ENCODE data around the gene MICALL1.
A peak's percentile ranks its signal among the peaks of the same experiment; 100 is the strongest.

MICALL1 gene

DNA sequence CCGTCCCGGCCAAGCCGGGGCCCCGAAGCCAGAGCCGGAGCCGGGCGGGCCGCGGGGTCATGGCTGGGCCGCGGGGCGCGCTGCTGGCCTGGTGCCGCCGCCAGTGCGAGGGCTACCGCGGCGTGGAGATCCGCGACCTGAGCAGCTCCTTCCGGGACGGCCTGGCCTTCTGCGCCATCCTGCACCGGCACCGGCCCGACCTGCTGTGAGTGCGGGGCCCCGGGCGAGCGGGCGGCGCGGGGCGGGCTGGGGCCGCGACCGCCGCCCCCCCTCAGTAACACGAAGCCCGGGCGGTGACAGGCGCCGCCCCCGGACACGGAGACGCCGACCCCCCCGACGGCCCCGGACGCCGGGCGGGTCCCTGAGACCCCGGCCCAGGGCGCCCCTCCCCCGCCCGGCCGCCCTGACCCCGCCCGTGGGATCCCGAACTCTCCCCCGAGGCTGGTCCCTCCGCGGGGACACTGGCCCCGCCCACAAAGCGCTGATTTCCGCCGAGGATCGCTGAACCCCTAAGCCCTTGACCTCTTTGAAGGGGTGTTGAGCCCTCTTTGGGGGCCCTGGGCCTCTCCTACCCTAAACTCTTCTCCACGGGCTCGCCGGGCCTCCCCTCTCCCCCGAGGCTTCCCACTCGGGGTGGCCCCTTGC lies 389 bp downstream of the MICALL1 start:
- DNase-seq = peak; percentile 42 to 56

DNA sequence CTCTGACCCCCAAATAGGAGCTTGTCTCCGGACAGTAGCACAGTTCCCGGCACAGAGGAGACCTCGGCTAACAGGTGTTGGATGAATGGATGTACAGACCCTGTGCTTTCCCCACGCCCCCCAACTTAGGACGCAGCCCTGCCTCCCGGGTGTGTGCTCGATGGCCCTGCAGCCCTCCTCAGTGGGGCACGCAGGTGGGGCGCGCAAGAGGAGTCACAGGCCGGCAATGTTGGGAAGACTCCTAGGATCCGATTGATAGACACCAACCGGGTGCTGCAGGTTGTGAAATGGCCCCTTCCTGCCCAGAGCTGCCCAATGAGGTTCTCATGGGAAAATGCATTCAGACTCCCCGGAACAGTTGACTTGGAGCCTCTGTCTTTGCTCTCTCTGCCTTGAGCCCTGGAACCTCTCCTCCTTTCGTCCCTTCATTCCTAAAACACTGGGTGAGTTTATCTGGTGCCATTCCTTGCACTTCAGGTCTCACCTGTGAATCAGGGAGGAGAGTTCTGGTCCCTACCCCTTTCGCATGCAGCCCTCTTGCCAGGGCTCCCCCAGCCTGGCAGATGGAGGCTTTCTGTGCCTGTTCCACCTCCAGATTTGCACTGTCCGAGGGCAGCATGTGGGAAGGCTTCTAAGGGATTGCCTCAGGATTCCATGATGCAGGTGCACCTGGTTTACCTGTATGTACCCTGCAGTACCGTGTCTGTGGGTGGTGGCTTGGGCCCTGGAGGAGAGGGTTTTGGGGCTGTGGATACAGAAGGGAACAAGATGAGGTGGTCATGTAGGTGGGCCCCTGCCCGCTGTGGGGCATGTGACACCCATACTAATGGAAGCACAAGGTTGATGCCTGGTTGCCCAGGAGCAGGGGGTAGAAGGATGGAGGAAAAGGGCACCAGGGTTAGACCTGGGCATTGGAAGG lies 1.2 kb downstream of the MICALL1 start:
- DNase-seq = no peak

DNA sequence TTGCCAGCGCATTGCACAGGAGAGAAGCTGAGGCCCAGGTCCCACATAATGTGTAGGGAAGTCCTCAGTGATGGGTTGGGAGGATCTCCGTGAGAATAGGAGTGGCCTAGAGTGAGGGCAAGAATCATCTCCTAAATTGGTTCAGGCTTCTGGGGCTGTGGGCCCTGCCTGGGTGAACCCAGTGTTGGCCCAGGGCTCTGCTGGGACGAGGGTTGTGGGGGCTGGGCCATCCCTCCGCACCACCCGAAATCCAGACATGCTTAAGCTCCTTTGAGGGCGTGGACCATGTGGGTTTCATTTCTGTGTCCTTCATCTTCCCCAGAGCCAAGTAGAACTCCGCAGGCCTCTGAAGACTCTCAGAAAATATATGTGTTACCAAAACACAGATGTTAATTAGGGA lies 3.7 kb downstream of the MICALL1 start:
- DNase-seq = no peak

DNA sequence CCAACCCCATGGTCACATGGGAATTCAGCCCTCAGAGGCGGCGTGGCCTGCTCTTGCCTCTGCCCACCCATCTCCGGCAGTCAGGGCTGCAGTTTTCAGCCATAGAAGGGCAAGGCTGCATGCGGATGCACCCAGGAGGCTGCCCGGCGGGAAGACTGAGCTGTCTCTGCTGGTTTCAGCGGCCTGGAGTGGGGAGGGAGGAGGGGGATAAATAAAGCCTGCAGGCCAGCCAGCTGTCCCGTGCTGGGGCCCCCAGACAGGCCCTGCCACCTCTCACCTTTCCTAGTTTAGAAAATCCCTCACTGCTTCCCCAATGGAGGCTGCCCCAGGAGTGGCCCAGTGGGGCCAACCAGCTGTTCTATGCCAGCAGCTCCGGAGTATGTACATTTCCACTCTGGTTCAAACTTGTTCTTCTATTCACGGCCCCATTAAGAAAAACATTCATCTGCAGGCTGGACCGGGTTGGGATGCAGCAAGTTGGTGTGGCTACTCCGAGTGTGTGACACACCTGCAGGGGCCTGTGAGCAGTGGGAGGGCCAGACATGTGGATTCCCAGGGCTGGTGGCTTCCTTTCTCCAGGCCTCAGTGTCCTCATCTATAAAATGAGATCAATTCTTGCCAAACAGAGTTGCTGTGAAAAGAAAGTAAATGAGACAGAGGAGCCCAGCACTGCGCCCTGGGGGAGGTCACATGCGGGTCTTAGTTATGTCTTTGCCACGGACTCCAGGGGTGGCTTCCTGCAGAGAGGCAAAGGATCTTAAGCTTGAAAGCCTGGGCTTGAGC lies 5.0 kb downstream of the MICALL1 start:
- DNase-seq = no peak

DNA sequence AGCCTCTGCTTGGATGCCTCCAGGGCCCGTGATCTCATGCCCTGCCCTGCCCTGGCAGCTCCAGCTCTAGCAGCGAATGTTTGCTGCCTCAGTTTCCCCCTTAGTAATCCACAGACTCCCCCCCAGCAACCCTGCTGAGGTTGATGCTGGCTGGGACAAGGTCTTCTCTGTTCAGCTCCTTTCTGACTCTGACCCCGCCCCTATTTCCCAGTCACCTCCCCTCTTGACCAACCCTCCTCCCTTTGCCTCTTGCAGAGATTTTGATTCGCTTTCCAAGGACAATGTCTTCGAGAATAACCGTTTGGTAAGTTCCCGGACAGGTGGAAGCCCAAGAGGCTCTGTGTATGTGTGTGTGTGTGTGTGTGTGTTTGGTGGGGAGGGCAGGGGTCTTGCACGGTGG lies 5.6 kb downstream of the MICALL1 start:
- DNase-seq = no peak

DNA sequence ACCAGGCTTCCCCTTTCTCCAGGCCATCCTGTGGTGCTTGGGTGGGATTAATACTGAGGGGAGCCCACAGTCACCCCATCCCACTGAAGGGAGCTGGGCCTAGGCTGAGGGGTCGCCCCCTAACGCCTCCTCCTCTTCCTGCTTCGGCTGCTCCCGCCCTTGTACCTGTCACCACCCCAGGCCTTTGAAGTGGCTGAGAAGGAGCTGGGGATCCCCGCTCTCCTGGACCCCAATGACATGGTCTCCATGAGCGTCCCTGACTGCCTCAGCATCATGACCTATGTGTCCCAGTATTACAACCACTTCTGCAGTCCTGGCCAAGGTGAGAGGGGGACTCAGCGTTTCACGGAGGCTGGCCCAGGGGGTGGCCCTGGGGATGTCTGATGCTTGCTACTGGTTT lies 6.1 kb downstream of the MICALL1 start:
- no peak for DNase-seq

DNA sequence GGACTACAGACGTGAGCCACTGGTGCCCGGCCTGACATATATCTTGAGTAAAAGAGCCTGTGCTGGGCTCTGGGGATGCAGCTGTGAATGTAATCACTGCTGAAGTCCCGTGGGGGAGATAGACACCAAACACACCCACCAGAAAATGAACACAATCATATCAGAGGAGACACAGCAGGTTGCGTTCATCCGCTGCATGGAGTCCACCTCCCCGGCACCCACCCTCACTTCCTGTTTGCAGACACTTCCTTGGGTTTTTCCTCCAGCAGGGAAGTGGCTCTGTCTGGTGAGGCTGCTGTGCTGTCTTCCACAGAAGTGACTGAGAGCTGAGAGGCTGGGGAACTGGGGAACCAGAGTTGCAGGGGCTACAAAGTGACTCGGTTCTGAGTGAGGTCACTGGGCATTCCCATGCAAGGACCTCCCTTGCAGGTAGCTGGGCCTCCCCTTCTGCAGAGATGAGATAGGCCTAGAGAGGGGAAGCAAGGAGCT lies 7.2 kb downstream of the MICALL1 start:
- DNase-seq = no peak

DNA sequence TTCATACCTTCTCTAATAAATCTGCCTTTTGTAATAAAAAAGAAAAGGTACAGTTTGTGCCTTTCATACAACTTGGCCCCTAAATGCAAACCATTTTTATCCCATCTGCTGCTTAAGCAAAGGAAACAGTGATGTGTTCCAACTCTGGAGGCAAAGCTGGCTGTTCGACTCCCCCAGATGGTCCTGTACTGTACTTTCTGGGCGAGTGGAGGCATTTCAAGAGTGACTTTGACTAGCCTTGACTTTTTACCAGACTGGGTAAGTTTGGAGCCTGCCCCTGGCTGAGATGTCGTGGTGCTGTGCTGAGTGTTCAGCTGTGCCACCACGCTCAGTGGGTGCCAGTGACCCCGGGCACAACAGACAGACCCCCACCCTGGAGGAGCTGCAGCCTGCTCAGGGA lies 10.2 kb downstream of the MICALL1 start:
- no peak for DNase-seq

DNA sequence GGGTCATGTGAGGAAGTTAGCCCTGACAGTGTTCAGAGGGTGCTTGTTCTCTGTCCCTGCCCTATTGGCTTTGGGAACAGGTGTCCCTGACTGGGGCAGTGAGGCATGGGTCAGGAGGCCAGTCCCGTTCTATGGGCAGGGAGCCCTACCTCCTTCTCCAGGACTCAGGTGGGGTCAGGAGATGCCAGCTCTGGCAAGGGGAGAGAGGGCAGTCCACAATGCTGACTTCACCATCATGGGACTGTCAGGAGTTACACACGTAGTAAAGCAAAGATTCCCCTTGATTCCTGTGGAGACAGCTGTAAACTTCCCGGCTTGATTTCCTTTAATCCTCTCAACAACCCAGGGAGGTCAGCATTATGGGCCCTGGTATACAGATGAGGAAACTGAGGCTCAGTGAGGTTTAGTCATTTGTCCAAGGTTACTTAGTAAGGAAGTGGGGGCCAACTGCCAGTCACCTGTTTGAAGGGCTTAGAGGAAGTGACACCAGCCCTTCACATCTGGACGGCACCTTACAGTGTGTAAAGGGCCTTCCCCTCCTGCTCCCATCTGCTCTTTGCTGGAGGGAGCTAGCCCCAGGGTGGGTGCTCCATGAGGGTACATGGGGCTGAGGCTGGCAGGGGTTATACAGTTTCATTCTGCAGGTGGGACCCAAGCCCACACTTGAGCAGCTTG lies 11.9 kb downstream of the MICALL1 start:
- no peak for DNase-seq

DNA sequence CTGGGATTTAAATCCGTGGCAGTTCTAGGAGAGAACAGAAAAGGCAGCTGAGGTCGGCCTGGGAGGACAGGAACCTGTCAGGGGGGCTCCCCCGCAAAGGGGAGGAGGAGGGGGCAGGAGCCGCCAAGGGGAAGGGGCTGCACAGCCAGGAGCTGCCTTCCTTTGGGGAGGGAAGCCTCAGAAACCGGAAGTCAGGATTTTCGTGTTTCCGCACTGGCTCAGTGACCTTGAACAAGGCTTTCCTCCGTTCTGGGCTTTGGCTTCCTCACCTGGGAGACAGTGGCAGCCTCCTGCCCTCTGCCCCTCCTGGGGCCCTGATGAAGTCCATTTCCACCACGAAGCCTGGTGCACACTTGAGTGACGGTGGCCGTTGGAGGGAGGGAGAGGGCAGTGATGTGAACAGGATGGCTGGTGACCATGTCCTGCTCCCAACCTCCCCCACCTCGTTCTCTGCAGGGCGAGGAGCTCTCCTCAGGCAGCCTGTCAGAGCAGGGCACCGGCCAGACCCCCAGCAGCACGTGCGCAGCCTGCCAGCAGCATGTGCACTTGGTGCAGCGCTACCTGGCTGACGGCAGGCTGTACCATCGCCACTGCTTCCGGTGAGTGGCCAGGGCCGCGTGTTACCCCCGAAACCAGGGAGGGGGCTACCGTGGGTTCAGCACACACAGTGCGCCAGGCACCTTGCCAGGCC lies 12.6 kb downstream of the MICALL1 start:
- no peak for DNase-seq

DNA sequence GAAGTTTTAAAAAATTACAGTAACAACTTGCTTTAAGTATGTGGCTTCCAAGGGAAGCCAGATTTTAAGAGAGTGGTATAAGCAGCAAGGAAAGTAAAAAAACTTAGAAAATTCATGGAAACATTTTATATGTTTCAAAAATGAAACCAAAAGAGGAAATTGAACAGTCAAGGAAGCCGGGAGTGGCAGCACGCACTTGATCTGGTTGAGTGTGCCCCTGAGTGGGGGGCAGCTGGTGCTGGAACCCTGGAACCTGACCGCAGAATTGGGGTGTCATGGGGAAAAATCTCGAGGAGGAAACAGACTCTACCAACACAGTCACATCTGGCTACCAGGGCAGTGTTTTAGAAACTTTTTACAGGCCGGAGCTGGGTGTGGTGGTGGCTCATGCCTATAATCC lies 14.0 kb downstream of the MICALL1 start:
- DNase-seq = no peak

DNA sequence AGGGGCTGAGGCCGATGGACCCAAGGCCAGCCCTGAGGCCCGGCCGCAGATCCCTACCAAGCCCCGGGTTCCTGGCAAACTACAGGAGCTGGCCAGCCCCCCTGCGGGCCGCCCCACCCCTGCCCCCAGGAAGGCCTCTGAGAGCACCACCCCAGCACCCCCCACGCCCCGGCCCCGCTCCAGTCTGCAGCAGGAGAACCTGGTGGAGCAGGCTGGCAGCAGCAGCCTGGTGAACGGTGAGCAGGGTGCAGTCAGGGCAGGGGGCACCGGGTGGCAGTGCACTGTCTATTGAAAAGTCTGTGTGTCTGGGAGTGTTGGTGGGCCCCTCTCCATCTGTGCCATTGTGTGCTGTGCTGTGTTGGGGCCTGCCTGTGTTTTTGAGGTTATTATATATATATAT lies 16.1 kb downstream of the MICALL1 start:
- no peak for DNase-seq

DNA sequence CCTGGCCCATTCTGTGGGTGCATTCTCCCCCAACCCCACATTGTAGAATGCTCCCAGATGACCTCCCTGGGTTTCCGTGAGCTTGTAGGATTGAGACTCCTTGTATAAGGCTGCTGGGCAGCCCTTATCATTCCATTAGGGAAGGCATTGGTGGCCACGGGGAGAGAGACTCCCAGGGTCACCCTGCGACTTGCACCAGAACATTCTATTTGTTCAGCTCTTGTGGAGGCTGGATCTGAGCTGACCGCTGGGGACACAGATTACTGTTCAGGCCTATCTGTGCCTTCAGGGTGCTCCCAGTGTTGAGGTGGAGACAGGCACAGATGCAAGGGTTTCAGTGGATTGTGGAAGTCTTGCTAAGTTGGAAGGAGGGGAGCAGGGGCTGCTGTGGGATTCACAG lies 17.8 kb downstream of the MICALL1 start:
- DNase-seq = no peak

DNA sequence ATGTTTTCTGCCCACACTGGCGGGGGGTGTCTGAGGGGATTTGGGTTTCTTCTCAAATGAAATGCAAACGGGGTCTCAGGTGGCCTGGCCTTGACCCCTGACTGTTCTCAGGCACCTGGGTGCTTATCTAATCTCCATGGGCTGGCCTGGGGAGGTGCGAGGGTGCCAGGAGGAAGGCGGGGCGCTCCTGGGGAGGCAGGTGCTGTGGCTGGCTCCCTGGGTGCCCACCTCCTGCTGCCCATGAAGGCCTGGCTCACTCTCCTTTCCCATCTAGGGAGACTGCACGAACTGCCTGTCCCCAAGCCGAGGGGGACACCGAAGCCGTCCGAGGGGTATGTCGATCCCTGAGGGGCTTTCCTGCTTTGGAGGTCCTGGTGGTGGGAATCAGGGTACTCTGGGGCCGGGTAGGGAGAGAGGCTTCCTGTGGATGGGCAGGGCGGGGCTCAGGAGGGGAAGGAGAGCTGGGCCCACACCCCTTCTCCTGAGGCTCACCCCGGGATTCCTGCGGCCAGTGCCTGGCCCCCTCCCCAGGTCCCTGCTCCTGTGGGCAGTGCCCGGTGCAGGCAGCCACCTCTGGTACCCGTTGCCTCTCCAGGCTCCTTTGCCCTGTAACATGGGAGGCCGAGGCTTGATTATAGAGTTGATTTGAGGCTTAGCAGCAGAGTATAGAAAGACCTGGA lies 18.4 kb downstream of the MICALL1 start:
- DNase-seq = no peak

DNA sequence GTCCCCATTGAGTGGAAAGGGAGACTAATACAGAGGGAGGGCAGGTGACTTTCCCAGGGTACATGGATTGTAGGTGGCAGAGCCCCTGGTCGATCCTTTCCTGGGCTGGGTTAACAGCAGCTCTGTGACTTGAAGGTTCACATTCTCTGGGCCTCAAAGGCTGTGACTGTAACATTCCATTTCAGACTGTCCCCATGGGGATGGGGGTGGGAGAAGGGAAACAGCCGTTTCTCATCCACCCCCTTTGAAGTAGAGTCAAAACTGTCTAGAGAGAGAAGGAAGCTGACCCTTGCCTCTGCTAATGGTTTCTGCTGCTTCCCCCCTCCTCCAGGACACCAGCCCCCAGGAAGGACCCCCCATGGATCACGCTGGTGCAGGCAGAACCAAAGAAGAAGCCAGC lies 19.2 kb downstream of the MICALL1 start:
- no peak for DNase-seq

DNA sequence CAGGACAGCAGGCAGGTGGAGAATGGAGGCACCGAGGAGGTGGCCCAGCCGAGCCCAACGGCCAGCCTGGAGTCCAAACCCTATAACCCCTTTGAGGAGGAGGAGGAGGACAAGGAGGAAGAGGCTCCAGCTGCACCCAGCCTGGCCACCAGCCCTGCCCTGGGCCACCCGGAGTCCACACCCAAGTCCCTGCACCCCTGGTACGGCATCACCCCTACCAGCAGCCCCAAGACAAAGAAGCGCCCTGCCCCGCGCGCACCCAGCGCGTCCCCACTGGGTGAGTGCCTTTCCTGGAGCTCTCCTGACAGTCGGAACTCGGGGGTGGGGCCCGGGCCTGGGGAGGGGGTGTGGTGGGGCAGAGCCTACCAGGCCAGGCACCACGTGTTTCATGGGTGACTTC lies 19.7 kb downstream of the MICALL1 start:
- no peak for DNase-seq

DNA sequence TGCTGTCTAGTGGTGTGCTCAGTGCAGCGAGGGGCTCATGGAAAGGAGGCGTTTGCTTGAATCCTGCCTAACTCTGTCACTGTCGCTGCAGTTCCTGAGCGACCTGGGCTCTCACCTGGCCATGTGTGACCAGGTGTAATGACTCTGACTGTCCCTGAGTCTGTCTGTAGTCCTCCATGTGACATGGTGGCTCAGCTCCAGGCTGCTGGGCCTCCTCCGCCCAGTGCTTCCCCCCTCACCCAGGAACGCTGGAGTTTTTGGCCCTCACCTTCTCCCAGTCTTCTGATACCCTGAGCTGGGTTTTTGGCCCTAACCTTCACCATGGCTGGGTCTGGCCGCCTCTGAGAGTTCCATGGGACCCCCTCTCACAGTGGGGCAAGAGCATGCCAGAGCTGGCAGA lies 20.3 kb downstream of the MICALL1 start:
- no peak for DNase-seq

DNA sequence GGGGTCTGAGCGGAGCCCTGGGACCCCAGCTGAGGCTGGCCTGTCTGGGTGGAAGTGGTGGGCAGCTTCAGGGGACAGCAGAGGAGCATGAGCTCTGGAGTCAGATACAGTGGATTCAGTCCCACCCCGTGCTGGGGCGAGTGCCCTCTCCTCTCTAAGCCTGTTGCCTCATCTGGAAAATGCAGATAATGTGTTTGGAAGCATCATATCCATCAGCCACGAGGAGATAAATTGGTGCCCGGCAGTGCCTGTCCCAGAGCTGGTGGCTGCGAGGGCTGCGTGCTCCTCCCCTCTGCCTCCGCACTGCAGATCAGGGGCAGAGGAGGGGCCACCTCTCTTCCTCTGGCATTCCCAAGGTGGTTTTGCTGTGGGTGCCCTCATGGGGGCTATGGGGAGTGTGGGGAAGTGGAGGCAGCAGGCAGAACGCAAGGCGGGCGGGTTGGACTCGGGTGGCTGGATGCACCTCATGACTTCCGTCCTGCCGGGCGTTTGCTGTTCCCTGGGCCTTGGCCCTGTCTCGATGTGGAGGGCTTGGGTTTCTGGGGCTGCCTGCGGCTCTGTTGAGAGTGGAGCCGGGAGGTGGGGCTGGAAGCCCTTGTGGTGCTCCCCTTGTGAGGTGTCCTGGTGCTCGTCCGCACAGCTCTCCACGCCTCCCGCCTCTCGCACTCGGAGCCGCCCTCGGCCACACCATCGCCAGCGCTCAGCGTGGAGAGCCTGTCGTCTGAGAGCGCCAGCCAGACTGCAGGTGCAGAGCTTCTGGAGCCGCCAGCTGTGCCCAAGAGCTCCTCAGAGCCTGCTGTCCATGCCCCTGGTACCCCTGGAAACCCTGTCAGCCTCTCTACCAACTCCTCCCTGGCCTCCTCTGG lies 20.9 kb downstream of the MICALL1 start:
- no peak for DNase-seq

DNA sequence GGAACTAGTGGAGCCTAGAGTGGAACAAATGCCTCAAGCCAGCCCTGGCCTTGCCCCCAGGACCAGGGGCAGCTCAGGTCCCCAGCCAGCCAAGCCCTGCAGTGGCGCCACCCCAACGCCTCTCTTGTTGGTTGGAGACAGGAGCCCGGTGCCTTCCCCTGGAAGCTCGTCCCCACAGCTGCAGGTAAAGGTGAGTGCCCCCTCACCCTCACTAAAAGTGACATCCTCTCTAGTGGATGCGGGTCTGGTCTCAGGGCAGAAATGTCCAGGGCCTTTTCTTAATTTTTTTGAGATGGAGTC lies 21.5 kb downstream of the MICALL1 start:
- no peak for DNase-seq

DNA sequence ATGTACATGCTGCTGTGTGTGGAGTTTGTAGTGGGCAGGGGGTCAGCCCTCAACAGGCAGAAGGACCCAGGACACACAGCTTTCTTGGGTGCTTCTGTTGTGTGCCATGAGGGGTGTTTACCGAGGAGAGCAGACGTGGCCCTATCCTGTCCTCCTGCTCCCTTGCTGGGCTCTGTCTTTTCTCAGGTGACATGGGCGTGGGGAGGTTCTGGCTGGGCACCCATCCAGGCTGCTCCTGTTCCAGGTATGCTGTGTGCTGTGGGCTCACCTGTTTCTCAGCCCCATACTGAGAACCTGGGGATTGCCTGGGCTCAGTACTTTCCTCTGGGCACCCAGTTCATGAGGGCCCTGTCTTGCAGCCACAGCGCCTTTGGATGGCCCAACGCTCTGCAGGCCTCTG lies 23.3 kb downstream of the MICALL1 start:
- DNase-seq = no peak
